Muscle of back (tissue), 13 donors: ENCODE measurements around the gene DLX2. TPM values are rescaled to one million over a fixed set of nuclear protein-coding genes. Genes with fewer than 3 reads are reported as not detected.
"Not testable (repeated sequence)": the region's sequence is repeated elsewhere in the genome, so short reads cannot be mapped to it uniquely, and the experiment has no call there.

Source experiments
- DNase-seq, 3 donors: peaks; one replicate each; pipeline versions ENCODE4 v3.0.0 to v3.0.0-alpha.2; 2013
- long read RNA-seq, 9 donors: transcript quantifications; one replicate each; lab custom pipeline, GENCODE V29; 2026
- polyA plus RNA-seq, 10 donors: library from polyadenylated mRNA; unstranded; fragments of 120-200 nt; gene quantifications; one replicate each; pipeline ENCODE4 v1.2.1, GENCODE V29; 2013; ENCODE audit not compliant: insufficient read length in 10 of 10

DLX2 gene
- under 1 TPM in 7 of 10 donors, not detected in 3; 0.05 to 0.48 (median 0.15) TPM for polyA plus RNA-seq
- long read RNA-seq, donor 1, result 0 reads
- long read RNA-seq, donor 2, result 0 reads
- long read RNA-seq, donor 3, result 0 reads
- long read RNA-seq, donor 4, result 0 reads
- long read RNA-seq, donor 5, result 0 reads
- long read RNA-seq, donor 6, result 0 reads
- long read RNA-seq, donor 7, result 0 reads
- long read RNA-seq, donor 8, result 0 reads
- long read RNA-seq, donor 9, result 0 reads

- peak; percentile 85 to 92 (median 86) for DNase-seq
These were observed at the start of gene DLX2 for GRCh38 chr2:172102391-172103359. Gene DLX2 (minus strand): TSS chr2:172102900. CDS start chr2:172102538, 362 bp downstream.

GRCh38 chr2:172147944-172148650, 45.4 kb upstream of the DLX2 start:
- DNase-seq, result no peak

DNA sequence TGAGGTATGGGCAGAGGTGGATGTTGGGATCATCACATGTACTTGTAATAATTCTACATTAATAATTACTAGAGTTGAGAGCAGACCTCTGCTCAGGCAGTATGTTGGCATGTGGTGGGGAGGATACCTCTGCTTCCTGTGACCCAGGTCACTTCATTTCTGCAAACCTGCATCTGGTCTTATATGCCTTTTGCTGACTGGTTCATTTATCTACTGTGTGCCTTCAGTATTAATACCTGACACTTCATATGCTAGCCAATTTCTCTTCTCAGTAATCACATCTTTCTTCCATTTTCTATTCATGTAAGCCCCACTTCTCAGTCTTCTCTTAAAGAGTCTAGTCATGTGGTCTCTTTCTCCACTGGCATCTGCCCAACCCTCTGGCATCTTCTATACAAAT, 41.1 kb upstream of the DLX2 start:
- no peak for DNase-seq

DNA sequence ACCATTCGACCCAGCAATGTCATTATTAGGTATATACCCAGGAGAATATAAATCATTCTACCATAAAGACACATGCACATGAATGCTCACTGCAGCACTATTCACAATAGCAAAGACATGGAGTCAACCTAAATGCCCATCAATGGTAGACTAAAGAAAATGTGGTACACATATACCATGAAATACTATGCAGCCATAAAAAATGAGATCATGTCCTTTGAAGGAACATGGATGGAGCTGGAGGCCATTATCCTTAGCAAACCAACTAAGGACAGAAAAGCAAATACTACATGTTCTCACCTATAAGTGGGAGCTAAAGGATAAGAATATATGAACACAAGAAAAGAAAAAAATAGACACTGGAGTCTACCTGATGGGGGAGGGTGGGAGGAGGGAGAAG, 36.0 kb upstream of the DLX2 start:
- not testable (repeated sequence) for DNase-seq

GRCh38 chr2:172137943-172138342, 35.2 kb upstream of the DLX2 start:
- DNase-seq, result no peak

- no peak for DNase-seq
These were observed 34.4 kb upstream of the DLX2 start for GRCh38 chr2:172137109-172137508.

DNA sequence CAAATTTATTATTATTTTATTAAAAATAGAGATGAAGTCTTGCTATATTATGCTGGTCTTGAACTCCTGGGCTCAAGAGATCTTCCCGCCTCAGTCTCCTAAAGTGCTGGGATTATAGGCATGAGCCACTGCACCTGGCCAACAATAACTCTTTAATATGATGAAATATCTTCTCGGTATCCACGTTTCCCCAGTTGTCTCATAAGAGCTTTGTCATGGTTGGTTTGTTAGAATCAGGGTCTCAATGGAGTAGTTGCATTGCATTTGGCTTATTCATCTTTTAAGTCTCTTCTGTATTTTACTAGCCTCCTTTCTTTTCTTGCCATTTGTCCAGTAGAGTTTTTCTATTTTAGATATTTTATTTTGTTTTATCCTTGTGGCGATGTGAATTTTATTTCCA, 32.7 kb upstream of the DLX2 start:
- DNase-seq, result no peak

DNA sequence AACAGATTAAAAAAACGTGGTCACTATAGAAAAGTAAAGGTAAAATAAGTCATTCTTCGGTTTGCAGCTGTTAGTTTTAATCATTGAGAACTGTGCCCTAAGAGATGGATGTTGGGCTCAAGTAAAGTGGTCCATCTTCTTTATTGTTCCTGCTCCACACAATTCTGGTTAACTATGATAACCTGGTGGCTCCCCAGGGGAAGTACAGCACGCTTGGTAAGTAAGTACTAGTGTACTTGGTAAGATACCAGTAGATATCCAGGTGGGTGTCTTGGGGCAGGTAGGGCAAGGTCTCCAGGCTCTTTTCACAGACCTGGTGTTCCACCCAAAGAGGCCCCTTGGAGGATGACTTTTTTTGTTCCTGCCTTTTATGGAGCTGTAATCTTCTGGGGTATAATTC, 31.6 kb upstream of the DLX2 start:
- no peak for DNase-seq

DNA sequence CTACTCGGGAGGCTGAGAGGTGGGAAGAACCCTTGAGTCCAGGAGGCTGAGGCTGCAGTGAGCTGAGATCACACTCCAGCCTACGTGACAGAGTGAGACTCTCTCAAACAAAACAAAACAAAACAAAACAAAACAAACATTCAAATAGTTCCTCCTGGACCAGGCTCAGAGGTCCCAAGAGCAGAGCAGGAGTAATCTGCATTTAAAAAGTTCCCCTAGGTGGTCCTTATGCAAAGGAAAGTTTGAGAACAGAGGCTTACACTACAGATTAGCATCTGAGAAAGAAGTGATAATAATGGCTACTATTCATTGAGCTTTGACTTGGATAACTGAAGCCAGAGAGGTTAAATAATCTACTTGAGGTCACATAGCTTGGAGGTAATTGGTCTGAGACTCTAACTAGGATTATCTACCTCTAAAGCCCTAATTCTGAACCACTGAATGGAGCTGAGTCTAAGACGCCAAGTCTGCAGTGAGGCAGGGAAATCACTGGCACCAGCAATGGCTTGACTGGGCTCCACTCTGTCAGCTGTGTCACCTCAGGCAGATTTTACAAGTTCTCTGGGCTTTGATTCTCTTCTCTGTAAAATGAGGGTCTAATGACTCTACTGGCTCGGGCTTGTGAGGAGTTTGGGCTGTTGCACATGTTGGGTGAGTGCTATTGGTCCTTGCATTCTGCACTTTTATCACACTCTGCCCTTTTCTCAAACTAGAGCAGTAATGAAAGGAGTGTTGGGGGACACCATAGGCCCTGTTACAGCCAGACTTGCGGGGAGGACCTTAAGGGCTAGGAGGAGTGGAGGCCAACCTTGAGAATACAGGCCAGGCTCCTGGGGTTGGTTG, 29.2 kb upstream of the DLX2 start:
- DNase-seq, result no peak

DNA sequence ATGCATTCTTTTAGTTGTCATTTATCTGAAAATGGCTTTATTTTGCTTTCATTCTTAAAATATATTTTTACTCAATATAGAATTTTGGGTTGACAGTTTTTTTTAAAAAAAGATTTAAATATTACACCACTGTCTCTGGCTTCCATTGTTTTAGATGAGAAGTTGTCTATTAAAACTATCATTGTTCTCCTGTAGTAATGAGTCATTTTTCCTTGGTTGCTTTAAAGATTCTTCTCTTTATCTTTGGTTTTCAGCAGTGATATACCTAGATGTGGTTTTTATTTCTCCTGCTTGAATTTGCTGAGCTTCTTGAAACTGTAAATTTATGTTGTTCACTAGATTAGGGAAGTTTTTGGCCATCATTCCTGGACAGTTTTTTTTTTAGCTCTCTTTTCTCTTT, 26.7 kb upstream of the DLX2 start:
- DNase-seq, result no peak

DNA sequence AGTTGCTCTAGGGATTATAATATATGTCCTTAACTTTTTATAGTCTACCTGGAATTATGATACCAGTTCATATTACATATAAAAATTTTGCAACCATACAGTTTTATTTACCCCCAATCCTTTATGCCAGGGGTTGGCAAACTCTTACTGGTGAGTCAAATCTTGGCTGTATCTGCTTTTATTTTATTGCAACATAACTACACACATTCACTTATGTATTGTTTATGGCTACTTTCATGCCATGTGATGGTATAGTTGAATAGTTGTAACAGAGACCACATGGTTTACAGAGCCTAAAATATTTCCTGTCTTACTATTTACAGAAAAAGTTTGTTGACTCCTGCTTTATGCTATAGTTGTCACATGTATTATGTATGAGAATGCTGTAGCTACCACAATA, 25.8 kb upstream of the DLX2 start:
- DNase-seq, result no peak

DNA sequence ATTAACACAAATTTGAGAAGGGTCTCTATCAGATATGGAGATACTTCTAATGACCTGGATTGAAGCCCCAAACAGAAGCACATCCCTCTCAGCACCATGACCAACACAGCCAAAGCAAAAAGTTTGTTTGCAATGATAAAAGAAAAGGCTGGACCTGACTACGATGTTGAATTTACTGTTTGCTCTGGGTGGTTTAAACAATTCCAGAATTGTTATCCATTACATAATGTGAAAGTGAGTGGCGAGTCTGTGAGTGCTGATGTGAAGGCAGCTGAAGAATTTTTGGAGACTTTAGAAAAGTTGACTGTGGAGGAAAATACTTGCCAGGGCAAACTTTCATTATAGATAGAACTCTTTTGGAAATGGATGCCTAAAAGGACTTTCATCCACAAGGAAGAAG, 17.4 kb upstream of the DLX2 start:
- DNase-seq, result no peak

- DNase-seq, result no peak
These were observed 16.4 kb upstream of the DLX2 start for GRCh38 chr2:172119089-172119488.

- no peak for DNase-seq
These were observed 13.4 kb upstream of the DLX2 start for GRCh38 chr2:172116107-172116506.

- no peak for DNase-seq
These were observed 11.9 kb upstream of the DLX2 start for GRCh38 chr2:172114579-172114978.

GRCh38 chr2:172114176-172114575, 11.5 kb upstream of the DLX2 start:
- not testable (repeated sequence) for DNase-seq

- DNase-seq, result peak in 1 of 3 donors; percentile 48
These were observed 10.9 kb upstream of the DLX2 start for GRCh38 chr2:172113617-172114016.

GRCh38 chr2:172109988-172110811, 7.5 kb upstream of the DLX2 start:
- peak in 1 of 3 donors; percentile 10 for DNase-seq

DNA sequence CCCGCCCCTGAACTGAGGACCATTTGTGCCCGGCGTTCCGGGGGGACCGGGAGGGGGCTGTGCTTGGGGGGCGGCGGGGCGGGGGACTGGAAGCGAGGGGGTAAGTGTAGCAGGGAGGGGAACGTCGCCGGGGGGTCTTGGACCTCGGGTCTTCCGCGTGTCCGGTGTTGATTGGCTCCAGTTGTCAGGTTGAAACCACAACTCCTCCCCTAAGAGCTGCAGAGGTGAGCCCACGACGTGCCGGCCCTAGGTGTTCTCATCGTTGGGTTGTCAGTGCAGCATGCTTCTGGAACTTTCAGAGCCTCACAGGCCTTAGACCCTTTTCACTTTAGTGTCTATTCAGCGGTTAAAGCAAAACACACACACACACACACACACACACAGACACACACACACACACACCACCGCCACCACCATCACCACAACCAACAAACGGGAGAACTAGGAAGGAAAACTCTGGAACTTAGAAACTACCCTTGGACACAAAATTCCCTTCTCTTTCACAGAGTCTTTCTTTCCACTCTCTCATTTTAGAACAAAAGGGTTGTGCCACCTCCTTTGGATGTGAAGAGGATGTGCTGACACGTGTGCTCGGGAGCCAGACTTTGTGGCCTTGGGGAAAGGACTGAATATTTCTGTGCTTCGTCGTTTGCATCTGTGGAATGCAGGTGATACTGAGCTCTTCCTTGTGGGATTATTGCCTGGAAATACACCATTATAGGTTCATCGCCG, 6.7 kb upstream of the DLX2 start:
- DNase-seq, result peak in 1 of 3 donors; percentile 11

DNA sequence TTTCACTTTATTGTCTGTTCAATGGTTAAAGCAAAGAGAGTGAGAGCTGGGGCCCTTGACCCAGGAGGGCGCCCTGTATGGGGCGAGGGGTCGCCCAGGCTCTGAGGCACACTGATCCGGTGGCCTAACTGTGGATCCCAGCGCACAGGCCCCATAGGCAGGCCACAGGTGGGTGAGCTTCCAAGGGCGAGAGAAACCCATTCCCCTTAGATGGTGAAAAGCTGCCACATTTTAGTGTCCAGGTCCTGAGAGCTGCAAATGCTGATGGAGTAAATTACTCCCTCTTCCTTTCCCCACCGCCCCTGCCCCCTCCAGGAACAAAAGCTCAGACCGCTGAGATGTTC, 5.9 kb upstream of the DLX2 start:
- DNase-seq, result peak in 1 of 3 donors; percentile 15
